Esophagus squamous epithelium (tissue), 5 donors: ENCODE results near the gene CTTNBP2. TPM values are rescaled to one million over a fixed set of nuclear protein-coding genes. Genes with fewer than 3 reads are reported as not detected.

Experiments used
- DNase-seq: peaks from one replicate; lab custom pipeline; 2025; lab: John Stamatoyannopoulos, UW
- H3K27ac ChIP-seq, 4 donors: fragments of 200-600 bp; sonication (generic); one replicate each; pipeline ENCODE4 v1.5.1; 2016 to 2019; ENCODE audit warnings: mild to moderate bottlenecking in 1 of 4
- H3K27me3 ChIP-seq, 4 donors: fragments of 200-600 bp; sonication (generic); 1 replicate in 3 of 4; 2 replicates in 1 of 4; pipeline versions ENCODE4 v1.5.1 to v1.6.0; 2017 to 2021; ENCODE audit warnings: antibody characterized with exemption in 1 of 4
- H3K36me3 ChIP-seq, 3 donors: fragments of 200-600 bp; sonication (generic); one replicate each; pipeline ENCODE4 v1.5.1; 2016 to 2019
- H3K4me1 ChIP-seq, 3 donors: fragments of 200-600 bp; sonication (generic); one replicate each; pipeline ENCODE4 v1.5.1; 2017 to 2019
- H3K4me3 ChIP-seq, 4 donors: fragments of 200-600 bp; sonication (generic); 1 replicate in 3 of 4; 2 replicates in 1 of 4; pipeline ENCODE4 v1.5.1; 2016 to 2019; ENCODE audit warnings: mild to moderate bottlenecking in 2 of 4, moderate library complexity in 1 of 4
- H3K9me3 ChIP-seq, 3 donors: fragments of 200-600 bp; sonication (generic); one replicate each; pipeline ENCODE4 v1.5.1; 2016 to 2019
- POLR2A ChIP-seq, 4 donors: fragments of 450-650 bp; IDR thresholded peaks; one replicate each; pipeline ENCODE4 v1.6.1; 2017; ENCODE audit warnings: antibody characterized with exemption in 4 of 4, mild to moderate bottlenecking in 4 of 4, moderate library complexity in 3 of 4
- WGBS, 2 donors: methylation state at CpG; one replicate each; pipeline ENCODE4 v1.1.5; 2018; 5-methylcytosine and 5-hydroxymethylcytosine counted together
- intact Hi-C: fragments of 100-400 bp; cut with DNase I; formaldehyde crosslinking; loops from one replicate; pipeline ENCODE4 v1.15.0; 2022
- total RNA-seq, 4 donors: library from RNA; depleted of rRNA; stranded (reverse); fragments of >200 nt; gene quantifications; one replicate each; pipeline ENCODE4 v1.1.0, GENCODE V29; 2016
- TF ChIP-seq, protein P1 (sequence below), 6 experiments: fragments of 450-650 bp in 4 of 6; fragments of 200-600 bp in 2 of 6; sonication (generic) in 2 of 6; IDR thresholded peaks; one replicate each; pipeline ENCODE4 v1.5.1; 2016 to 2019; ENCODE audit warnings: antibody characterized with exemption in 6 of 6, mild to moderate bottlenecking in 4 of 6, moderate library complexity in 4 of 6
- donor health status: DM: yes; HTN: yes; CAD: no.

Gene CTTNBP2
- total RNA-seq, 4 donors from 2014 or later, result 8.5 to 31.5 (median 19.6) TPM

DNA sequence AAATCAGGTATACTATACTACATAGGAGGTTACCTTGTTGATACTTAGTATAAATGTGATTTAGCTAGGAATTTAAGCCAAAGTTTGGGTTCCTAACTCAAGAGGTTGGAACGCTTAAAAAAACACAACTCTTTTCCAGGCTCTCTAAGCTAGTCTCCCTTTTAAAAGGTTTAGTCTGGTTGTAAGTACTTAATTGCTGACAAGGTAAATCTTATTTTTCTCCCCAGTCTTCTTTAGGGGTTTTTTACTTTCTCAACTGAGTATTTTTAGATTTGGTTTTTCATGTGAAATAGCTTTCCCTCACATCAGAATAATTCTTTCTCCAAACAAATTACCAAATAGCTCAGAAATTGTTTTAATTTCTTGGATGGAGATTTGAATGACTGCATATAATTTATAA lies 20.8 kb upstream of the CTTNBP2 start:
- Histone ChIP-seq H3K27ac (no peak overlapping the region), H3K9me3 (no peaks in the 10 kb centered on the region), H3K36me3 (no peaks in the 10 kb centered on the region), H3K4me3 (no peak overlapping the region), H3K4me1 (peaks cover 0 to 31% (median 12%) of the 10 kb centered on the region in 3 donors), H3K27me3 (no peaks in the 10 kb centered on the region)
- intact Hi-C loops, result no loop called here
- no peak for TF ChIP-seq POLR2A (IDR thresholded peaks at IDR 0.05)
- TF ChIP-seq, protein P1, sequence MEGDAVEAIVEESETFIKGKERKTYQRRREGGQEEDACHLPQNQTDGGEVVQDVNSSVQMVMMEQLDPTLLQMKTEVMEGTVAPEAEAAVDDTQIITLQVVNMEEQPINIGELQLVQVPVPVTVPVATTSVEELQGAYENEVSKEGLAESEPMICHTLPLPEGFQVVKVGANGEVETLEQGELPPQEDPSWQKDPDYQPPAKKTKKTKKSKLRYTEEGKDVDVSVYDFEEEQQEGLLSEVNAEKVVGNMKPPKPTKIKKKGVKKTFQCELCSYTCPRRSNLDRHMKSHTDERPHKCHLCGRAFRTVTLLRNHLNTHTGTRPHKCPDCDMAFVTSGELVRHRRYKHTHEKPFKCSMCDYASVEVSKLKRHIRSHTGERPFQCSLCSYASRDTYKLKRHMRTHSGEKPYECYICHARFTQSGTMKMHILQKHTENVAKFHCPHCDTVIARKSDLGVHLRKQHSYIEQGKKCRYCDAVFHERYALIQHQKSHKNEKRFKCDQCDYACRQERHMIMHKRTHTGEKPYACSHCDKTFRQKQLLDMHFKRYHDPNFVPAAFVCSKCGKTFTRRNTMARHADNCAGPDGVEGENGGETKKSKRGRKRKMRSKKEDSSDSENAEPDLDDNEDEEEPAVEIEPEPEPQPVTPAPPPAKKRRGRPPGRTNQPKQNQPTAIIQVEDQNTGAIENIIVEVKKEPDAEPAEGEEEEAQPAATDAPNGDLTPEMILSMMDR (IDR thresholded peaks at IDR 0.05), result no peak
- DNase-seq, result no peak
- 90 to 93% methylated on average over 1 of the region's 1 CpG for WGBS, 2 donors

DNA sequence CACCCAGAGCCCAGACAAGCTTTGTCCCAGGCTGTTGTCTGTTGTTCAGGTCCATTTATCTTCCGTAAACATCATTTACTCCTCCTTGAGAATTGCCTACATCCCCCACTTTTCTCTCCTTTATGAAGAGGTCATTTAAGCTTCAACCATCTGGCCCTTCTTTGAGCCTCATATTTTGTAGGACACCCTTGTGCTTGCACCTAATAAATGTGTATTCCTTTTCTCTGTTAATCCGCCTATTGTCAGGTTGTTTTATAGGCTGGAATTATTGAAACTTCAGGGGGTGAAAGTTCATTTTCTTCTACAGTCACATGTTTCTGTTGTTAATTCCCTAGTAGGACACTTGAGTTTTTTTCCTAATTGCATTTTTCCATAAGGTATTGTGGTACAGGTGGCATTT lies 19.6 kb upstream of the CTTNBP2 start:
- Histone ChIP-seq H3K9me3 (no peaks in the 10 kb centered on the region), H3K4me1 (peaks cover 0 to 31% (median 12%) of the 10 kb centered on the region in 3 donors), H3K4me3 (no peak overlapping the region), H3K27ac (no peak overlapping the region), H3K27me3 (no peaks in the 10 kb centered on the region), H3K36me3 (no peaks in the 10 kb centered on the region)
- DNase-seq, result no peak
- no peak for TF ChIP-seq POLR2A (IDR thresholded peaks at IDR 0.05)
- TF ChIP-seq, protein P1 (IDR thresholded peaks at IDR 0.05), result no peak
- WGBS, 2 donors, result 89 to 91% methylated on average over 2 of the region's 2 CpGs
- intact Hi-C loops, result no loop called here

DNA sequence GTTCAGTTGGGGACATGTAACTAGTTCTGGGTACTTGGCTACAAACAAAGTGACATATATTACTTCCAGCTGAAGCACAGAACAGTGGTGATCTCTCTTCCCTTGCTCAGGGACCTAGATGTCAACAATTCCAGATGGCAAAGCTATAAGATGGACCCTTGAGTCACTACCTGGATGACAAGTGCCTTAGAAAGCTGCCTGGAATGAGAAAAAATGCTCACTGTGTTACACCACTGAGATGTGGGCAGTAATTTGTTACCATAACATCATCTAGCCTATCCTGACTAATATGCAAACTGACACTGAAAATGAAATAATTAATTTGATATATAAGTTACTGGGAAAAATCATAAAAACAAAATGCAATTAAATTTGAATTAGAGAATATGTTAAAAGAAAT lies 16.4 kb upstream of the CTTNBP2 start:
- Histone ChIP-seq H3K27me3 (no peaks in the 10 kb centered on the region), H3K9me3 (no peaks in the 10 kb centered on the region), H3K36me3 (no peaks in the 10 kb centered on the region), H3K27ac (no peak overlapping the region), H3K4me3 (no peak overlapping the region), H3K4me1 (peaks cover 0 to 10% (median 0%) of the 10 kb centered on the region in 3 donors)
- intact Hi-C loops, result no loop called here
- TF ChIP-seq POLR2A (IDR thresholded peaks at IDR 0.05), result no peak
- TF ChIP-seq, protein P1 (IDR thresholded peaks at IDR 0.05), result no peak
- DNase-seq, result no peak

DNA sequence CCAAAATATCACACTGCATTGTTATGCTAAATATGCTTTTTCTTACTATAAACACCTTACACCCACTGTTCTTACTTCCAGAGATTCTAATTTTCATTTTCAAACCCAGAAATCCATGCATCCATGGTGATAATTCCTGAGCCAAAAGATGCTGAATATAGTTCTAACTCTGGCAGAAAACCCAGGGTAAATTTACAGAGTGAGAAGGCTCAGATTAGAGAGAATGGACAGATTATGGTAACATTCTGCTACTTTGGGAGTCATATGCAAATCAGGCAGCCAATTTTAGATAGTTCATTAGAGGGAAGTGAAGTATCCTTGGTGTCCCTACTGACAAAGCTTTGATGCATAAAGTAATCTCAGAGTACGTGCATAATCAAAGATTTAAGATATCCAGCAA lies 15.4 kb upstream of the CTTNBP2 start:
- Histone ChIP-seq H3K27ac (no peak overlapping the region), H3K9me3 (no peaks in the 10 kb centered on the region), H3K4me1 (peaks cover 0 to 12% (median 0%) of the 10 kb centered on the region in 3 donors), H3K27me3 (no peaks in the 10 kb centered on the region), H3K36me3 (no peaks in the 10 kb centered on the region), H3K4me3 (no peak overlapping the region)
- TF ChIP-seq, protein P1 (IDR thresholded peaks at IDR 0.05), result no peak
- TF ChIP-seq POLR2A (IDR thresholded peaks at IDR 0.05), result no peak
- intact Hi-C loops, result no loop called here
- DNase-seq, result no peak
- 89 to 100% methylated on average over 1 of the region's 1 CpG for WGBS, 2 donors

DNA sequence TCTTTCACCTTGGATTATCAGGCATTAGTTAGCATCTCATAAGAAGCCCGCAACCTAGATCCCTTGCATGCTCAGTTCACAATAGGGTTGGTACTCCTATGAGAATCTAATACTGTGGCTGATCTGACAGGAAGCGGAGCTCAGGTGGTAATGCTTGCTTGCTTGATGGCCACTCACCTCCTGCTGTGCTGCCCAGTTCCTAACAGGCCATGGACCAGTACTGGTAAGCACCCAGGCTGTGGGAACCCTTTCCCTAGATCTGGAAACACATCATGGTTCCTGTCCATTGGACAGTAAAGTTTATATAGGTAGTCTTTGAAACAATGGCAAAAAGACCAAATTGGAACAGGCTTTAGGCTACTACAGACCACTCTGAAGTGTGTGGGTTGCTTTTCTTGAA lies 9.4 kb upstream of the CTTNBP2 start:
- Histone ChIP-seq H3K36me3 (no peaks in the 10 kb centered on the region), H3K4me1 (peaks cover 0 to 12% (median 0%) of the 10 kb centered on the region in 3 donors), H3K27me3 (no peaks in the 10 kb centered on the region), H3K4me3 (no peak overlapping the region), H3K9me3 (no peaks in the 10 kb centered on the region), H3K27ac (no peak overlapping the region)
- TF ChIP-seq POLR2A (IDR thresholded peaks at IDR 0.05), result no peak
- TF ChIP-seq, protein P1 (IDR thresholded peaks at IDR 0.05), result no peak
- no peak for DNase-seq
- intact Hi-C loops, result no loop called here
- WGBS, 2 donors, result 83 to 93% methylated on average over 2 of the region's 2 CpGs
